GM21367 (cell line): Measurements from ENCODE around the gene BLM.
A peak's percentile ranks its signal among the peaks of the same experiment; 100 is the strongest.
"Not testable (repeated sequence)": the region's sequence is repeated elsewhere in the genome, so short reads cannot be mapped to it uniquely, and the experiment has no call there.

Experiments used
- ATAC-seq: cut with Tn5 transposase; IDR thresholded peaks from one replicate; pipeline ENCODE4 v1.9.1; 2021; ENCODE audit not compliant: unreplicated experiment

Gene BLM

GRCh38 chr15:90716976-90717821, at the start of gene BLM:
BLM (plus strand) TSS chr15:90717346; CDS start chr15:90747393, 30,047 bp downstream.
- peak; percentile 96 for ATAC-seq

GRCh38 chr15:90667755-90668345, 49.3 kb upstream of the BLM start:
- not testable (repeated sequence) for ATAC-seq

GRCh38 chr15:90670631-90671030, 46.5 kb upstream of the BLM start:
- not testable (repeated sequence) for ATAC-seq

- ATAC-seq: no peak
Observed at GRCh38 chr15:90671216-90671615, 45.9 kb upstream of the BLM start.

GRCh38 chr15:90673357-90673756, 43.8 kb upstream of the BLM start:
- not testable (repeated sequence) for ATAC-seq

GRCh38 chr15:90674476-90674875, 42.7 kb upstream of the BLM start:
- ATAC-seq: no peak

- ATAC-seq: no peak
Observed at GRCh38 chr15:90675464-90675863, 41.7 kb upstream of the BLM start.

- no peak for ATAC-seq
Observed at GRCh38 chr15:90677807-90678790, 39.0 kb upstream of the BLM start.

GRCh38 chr15:90679959-90680358, 37.2 kb upstream of the BLM start:
- ATAC-seq: no peak

GRCh38 chr15:90680371-90680935, 36.7 kb upstream of the BLM start:
- ATAC-seq: no peak

GRCh38 chr15:90681056-90681455, 36.1 kb upstream of the BLM start:
- no peak for ATAC-seq

GRCh38 chr15:90681480-90681879, 35.7 kb upstream of the BLM start:
- ATAC-seq: no peak

- ATAC-seq: no peak
Observed at GRCh38 chr15:90683371-90683770, 33.8 kb upstream of the BLM start.

GRCh38 chr15:90683876-90684275, 33.3 kb upstream of the BLM start:
- ATAC-seq: no peak

- ATAC-seq: no peak
Observed at GRCh38 chr15:90684281-90684680, 32.9 kb upstream of the BLM start.

GRCh38 chr15:90685591-90686434, 31.3 kb upstream of the BLM start:
- peak; percentile 18 for ATAC-seq

- peak; percentile 76 for ATAC-seq
Observed at GRCh38 chr15:90686435-90687218, 30.5 kb upstream of the BLM start.

- not testable (repeated sequence) for ATAC-seq
Observed at GRCh38 chr15:90689326-90689961, 27.7 kb upstream of the BLM start.

- ATAC-seq: no peak
Observed at GRCh38 chr15:90690585-90690984, 26.6 kb upstream of the BLM start.
